HG03342 (cell line): ENCODE results near the gene OTUB2.

Source experiments
- ATAC-seq: cut with Tn5 transposase; IDR thresholded peaks from one replicate; pipeline ENCODE4 v1.9.1; 2021; ENCODE audit warnings: mild to moderate bottlenecking, moderate library complexity; ENCODE audit not compliant: unreplicated experiment

Gene OTUB2

DNA sequence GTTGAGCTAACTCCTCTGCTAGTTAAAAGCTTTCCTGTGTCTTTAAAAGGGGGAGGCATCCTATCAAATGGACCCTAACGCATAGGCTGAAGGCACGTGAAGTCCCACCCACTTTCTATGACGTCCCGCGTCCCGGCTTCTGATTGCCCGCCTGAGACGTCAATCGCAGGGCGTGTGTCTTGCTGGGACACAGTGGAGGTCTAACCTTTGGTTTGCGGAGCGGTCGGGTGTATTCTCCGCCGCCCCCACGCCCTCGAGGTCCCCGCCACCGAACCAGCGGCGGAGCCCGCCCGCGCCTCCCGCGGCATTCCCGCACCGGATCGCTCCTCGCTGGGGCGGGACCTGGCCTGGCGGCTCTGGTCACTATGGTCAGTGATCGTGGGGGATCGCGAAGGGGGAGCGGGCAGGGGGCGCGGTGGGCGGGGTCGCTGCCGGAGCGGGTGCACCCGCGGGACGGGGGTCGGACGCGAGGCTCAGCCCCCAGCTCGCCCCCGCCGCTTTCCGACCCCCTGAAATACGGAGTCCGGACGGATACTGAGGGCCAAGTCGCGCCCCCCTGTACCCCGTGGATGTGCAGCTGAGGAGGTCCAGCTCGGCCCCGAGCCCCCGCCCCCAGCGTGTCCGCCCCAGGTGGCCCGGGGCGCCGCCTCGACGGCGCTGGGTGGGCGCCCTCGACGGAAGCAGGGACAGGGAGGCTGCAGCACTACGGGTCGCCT is at the start of gene OTUB2:
Gene OTUB2, plus strand, starts transcription at position 168 of the 716 bp plus-strand sequence. Its CDS starts 198 bp downstream, at position 366.
- peak; percentile 99 for ATAC-seq

DNA sequence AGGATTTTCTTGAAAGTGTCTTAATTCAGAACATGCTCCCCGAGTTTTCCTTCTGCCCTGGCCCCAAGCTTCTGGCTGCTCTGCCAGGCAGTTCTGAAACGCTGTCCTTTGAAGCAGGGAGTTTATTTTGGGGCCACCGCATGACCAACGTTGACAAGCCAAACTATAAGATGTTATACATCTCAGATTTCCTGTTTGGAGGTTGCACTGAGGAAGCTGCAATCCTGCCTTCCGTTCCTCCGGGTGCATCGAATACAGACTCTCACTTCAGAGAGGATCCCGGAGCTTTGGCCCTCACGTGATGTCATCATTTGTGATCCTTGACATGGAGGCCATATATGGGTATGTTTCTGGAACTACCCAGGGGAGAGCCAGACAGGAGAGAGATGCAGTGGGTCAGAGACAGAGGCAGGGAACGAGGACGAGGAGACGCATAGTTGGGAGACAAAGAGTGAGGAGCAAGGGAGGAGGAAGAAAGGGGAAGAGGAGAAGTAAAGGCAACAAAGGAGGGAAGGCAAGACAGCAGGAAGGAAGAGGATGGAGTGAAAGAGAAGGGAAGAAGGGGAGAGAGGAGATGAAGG is 49.6 kb upstream of the OTUB2 start, which contains the start of gene ASB2:
Gene ASB2, minus strand, starts transcription at position 94 of the 581 bp plus-strand sequence. CDS start 12,031 bp downstream, outside the sequence.
- peak; percentile 22 for ATAC-seq

DNA sequence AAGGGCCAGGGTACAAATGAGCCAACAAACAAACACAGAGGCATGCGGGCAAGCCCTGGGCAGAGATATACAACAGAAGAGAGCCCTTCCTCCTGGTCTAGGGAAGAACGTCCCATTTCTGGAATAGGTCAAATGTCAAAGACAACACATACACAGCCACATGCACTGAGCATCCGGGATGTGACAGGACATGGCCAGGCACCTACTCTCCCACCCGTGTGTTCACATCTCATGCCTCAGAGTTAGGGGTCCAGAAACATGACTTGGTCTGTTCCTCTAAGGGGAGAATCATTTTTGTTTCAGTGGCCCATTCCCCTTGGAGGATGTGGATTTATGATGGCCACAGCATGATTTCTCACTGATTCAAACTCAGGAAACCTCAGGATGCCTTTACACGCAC is 49.0 kb upstream of the OTUB2 start:
- no peak for ATAC-seq

DNA sequence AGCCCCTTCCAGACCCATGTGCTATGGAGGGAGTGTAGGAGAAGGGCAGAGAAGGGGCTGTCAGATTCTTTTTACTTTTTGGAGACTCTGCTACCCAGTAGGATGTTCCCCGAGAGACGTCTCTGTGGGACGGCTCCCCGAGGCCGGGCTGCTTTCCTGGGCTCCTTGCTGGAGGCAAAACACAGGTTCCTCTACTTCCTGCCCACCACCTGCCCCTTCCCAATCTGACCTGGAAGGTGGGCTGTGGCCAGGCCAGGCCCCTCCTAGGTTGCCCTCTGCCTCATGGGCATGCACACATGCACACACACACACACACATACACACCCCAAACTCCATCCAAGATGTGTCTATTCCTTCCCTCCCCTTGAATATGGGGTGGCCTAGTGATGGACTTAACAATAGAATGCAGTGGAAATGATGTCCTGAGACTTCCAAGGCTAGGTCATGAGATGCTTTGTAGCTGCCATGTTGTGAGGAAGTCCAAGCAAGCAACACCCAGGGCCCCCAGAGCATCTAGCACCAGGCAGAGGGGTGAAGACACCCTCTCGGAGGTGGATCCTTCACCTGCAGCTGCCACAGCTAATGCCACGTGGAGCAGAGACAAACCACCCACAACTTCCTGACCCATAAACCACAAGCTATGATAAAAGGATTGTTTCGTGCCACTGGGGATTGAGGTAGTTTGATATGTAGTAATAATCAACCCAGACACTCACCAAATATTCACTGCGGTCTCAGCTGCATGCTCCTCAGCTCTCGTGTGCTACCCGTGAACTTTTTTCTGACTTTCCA is 48.2 kb upstream of the OTUB2 start:
- peak; percentile 35 for ATAC-seq

DNA sequence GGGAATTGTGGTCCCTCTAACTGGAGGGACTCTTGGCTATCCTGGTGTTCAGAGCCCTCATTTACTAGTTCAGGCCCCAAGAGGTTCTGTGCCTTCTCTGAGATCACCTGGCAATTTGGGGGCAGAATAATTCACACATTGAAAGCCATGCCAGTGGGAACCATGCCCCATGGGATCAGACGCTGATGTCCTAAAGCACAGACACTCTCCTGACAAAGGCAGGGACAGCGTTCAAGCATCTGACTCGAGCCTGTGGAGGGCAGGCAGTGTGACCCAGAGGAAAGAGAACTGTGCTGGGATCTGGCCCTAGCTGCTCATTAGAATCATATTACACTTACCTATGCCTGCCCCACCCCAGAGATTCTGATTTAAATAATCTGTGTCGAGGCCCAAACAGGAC is 47.4 kb upstream of the OTUB2 start:
- no peak for ATAC-seq

DNA sequence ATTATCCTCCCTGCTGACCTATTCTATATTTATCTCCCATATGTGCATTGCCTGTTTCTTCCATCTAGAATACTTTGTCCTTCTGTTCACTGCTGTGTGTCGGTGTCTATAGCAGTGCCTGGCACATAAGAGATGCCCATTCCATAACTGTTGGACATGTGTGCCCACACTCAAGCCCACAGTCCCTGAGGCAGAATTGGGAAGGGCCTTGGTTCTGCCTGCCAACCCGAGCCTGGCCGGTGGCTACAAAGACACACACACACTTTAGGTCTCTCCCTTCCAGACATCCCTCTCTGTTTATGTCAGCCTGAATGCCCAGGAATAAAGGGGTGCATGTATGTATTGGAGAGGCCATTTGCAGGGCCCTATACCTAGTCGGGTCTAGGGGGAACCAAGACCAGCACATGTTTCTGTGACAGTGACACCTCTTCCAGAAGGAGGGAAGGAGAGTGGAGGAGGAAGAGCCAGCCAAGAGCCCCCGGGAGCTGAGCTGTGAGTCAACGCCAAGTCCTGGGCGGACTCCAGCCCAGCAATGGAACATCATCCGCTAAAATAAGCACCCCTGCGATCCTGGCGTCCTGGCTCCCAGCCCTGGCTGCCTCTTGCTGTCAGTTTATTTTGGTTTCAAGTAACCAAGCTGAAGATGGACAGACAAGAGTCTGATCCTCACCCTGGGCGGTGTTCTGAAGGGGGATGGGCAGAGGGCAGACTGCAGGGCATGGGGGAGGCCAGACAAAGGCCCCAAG is 45.5 kb upstream of the OTUB2 start:
- ATAC-seq = no peak

DNA sequence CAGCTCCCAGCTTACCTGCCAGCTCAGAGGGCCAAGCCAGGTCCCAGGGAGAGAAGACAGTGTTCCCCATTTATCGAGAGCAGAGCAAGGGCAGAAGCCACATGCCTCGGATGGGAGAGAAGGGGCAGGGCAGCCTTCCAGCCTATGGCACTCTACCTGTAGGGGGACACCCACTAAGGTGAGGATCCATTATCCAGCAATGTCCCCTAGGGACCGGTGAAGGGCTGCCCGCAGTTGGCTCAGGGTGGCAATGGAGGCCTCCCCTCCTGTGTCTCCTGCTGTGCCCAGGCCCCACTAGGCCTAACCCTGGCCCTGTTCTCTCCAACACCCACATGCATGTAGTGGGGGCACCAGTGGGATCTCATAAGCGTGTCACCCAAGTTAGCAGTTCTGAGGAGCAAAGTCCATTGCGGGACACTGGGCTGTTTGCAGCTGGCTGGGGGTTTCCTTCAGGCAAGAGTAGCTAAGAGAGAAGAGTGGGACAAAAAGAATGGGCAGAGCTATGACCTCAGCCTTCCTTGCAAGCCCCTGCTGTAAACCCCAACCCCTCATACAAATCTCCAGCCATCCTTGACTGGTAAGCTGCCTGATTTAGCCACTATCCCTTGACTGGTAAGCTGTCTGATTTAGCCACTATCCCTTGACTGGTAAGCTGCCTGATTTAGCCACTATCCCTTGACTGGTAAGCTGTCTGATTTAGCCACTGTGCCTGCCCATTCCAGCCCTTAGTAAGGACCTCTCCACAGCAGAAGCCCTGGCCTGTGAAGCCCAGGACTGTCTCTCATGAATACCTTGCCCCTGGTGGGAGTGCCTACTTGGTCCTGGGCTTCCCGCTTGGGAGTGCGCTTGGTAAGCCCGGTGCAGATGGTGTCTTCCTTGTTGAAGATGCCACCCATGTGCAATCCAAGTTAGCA is 44.6 kb upstream of the OTUB2 start:
- ATAC-seq = no peak

DNA sequence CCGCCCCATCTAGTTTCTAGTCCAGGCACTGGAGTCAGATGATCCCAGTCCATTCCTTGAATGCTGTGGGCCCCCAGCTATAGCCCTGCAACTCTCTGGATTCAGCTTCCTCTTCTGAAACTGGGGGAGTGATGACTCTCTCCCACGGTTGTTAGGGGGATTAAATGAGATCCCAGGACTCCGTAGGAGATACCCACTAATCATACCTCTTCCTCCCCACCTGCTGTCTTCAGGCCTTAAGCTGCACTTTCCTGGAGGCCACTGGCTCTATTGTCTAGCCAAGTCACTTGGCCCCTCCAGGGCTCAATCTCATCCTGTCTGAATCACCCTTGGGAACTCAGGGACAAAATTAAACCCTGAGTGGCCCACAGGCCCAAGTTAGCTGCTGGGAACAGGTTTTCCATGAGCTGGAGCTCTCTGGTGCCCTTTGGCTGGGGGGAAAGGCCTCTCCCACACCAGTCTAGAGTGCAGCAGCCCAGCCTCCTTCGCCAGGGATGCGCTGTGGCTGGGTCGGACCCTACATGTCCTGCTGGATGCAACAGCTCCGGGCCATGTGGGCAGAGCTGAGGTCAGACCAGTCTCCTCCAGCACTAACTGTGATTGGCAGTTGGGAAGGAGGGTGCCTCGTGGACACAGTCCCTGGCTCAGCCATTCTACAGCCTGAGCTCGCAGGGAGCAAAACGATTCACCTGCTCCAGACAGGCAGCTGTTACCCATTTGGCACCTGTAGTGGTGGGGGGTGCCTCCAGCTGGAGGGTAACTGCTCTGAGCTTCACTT is 43.7 kb upstream of the OTUB2 start:
- ATAC-seq = no peak

DNA sequence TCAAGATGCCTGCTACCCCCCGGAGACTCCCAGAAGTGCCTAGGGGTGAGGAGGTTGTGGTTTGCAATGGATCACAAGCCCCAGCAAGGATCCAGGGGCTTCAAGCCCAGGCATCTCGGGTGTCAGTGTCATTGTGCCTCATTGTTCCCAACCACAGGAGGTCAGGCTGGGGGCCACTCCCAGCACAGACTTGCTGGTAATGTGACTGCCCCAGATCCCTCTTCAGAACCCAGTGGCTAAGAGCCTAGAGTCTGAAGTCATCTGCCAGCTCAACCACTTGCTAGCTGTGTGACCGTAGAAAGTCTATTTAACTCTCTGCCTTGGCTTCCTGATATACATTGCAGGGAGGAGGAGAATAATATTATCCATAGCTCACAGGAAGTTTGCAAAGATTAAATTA is 42.1 kb upstream of the OTUB2 start:
- ATAC-seq = no peak

DNA sequence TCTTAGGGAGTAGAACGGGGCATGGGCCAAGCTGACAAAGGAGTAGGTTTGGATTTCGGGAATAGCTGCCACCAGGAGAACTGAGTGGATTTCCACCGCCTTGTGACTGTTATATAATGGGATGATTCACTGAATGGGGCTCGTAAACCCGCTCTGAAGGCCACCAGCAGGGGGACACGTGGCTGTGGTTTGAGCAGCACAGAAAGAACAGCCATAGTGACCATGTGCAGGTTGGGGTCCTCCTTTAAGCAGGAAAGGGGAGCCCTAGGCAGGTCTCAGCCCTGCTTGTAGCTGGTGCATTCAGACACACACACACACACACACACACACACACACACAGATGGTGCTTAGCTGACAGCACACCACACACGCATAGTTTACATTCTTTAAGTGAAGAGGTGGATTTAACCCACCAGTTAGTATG is 41.1 kb upstream of the OTUB2 start:
- ATAC-seq = no peak

DNA sequence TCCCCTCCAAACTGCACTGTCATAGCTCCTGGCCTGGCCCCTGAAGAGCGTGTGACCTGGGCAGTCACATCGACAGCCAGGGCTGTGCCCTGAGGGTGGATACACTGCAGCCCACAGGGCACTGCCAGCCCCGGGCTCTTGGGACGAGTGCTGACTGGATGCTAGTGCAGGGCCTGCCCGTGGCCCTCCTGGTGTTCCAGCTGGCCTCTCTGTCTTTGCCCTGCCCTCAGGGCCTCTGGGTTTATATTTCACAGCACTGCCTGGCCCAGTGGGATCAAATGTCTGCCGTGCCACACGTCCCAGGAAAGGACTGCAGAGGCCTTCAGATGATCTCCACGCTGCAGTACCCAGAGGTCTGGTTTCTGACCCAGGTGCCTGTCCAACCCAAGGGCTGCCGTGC is 39.2 kb upstream of the OTUB2 start:
- no peak for ATAC-seq

DNA sequence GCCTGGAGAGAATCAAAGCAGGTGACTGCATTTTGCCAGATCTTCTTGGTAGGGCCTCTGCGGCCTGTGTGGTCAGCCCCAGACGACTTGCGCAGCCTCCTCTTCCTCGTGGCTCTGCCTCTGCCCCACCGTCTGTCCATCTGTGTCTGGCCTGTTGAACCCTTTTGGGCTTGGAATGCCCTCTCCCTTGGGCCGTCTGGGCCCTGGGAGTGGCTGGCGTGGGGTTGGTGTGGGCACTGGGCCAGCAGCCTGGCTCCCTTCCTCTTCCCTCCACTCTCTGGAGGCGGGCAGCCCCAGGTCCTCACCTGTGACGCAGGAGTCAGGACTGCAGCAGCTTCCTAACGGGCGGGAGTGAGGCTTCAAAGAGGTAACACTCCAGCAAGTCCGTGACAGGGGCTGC is 38.8 kb upstream of the OTUB2 start:
- no peak for ATAC-seq

DNA sequence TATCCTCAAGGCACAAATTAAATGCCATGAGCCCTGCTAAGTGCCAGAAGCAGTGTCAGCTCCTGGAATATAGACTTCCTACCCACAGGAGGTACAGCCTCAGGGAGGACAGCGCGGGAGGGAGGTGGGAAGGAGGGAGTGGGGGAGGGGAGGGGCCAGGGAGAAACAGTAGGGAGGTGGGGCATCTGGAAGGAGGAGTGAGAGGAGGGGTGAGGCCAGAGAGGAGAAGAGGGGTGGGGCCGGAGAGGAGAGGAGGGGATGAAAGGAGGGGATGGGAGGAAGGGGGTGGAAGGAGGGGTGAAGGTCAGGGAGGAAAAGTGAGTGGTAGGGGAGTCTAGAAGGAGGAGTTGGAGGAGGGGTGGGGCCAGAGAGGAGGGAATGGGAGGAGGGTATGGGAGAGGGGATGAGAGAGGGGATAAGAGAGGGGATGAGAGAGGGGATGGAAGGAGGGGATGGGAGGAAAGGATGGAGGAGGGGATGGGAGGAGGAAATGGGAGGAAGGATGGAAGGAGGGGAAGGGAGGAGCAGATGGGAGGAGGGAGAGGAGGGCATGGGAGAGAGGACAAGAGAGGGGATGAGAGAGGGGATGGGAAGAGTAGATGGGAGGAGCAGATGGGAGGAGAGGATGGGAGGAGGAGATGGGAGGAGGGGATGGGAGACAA is 38.2 kb upstream of the OTUB2 start:
- no peak for ATAC-seq

DNA sequence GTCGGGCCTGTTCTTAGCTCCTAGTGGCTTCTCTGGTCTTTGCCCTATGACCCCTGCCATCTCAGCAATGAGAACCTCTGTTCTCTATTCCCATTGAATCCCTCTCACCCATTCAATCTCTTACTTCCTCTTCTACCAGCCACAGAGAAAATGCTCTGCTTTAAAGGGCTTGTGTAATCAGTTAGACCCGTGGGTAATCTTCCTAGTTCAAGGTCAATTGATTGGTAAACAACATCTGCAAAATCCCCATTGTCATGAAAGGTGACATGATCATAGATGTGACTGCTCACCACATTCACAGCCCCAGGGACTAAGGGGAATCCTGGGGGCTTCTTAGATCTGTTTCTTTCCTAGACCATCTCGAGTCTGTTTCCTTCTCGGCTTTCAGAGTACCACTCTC is 36.2 kb upstream of the OTUB2 start:
- ATAC-seq = peak; percentile 70

DNA sequence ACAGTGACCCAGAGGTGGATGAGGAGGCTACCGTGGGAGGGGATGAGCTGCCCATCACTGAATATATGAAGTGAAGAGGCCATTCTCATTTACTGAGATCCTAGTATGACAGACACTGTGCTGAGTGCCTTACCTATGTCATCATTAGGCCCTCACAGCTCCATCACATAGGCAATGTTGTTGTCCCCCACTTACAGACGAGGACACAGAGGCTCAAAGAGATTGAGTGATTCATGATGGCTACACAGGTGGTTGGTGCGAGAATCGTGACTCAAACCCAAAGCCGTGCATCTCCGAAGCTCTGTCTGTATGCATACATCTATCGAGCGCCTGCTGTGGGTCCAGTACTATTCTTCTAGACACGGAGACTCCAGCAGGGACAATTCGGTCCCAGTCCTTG is 34.9 kb upstream of the OTUB2 start:
- ATAC-seq = no peak

DNA sequence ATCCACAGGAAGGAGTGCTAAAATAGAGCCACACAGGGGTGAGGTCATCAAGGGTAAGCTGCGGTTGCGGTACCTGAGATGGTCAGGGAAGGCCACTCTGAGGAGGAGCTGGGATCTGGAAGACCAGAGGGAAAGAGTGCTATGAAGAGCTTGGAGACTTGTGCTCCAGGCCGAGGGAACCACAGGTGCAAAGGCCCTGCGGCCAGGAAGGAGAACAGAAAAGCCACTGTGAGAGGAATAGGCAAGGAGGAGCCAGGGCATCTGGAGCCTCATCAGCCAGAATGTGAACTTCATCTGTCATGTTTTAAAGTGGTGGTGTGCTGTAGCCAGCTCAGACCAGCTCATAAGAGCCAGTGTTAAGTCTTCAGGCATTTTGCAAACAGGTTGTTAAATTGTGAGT is 34.5 kb upstream of the OTUB2 start:
- ATAC-seq = no peak

DNA sequence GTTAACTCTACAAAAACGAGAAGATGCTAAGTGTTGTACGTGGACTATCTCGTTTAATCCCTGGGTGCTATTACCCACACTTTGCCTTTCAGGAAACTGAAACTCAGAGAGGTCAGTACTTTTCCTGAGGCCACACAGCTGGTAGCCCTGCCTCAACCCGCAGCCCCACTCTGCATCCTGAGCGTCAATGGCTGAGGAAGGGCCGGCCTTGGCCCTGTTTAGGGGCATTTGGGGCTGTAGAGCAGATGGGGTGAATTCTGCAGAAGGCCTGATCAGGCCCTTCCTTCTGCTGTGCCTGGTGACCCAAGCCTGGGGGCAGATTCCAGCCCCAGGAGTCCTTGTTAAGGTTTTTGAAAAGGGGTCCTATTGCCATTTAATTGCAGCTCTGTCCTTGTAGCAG is 32.8 kb upstream of the OTUB2 start:
- ATAC-seq = no peak

DNA sequence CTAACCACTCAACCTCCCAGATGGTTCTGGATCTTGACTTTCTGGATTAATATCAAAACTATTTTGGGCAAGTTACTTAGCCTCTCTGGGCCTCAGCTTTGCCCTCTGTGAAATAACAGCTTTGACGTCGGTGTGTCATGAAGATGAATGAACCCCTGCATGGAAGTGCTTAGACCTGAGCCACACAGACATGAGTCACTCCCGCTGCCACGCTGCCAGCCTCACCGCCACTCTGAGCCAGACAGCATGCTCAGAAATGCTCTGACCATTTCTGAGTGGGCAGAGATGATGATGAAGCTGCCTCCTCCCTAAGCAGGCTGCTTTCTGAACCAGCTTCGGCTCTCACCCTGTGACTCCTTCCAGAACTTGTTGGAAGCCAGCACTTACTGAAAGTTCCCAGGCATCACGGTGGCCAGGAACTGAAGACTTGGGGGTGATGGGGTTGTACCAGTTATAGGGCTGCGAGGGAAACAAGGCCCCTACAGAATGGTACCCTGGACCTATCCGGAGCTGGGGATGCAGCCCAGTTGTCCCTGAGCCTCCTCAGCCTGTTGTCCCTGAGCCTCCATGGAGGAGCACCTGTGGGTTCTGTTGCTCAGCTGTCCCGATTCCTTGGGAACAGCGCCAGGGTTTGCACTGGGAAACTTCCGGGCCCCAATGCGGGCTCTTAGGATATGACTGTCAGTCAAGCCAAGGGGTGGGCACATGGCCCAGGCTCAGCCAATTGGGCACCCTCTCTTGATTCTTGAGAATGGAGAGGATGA is 31.0 kb upstream of the OTUB2 start:
- no peak for ATAC-seq
